PFSK-1 (cell line): ENCODE results near the gene SLC12A6.

Source experiments
- FOXP2 ChIP-seq: optimal IDR thresholded peaks from 2 replicates; pipeline ENCODE3; 2011; ENCODE audit warnings: borderline replicate concordance, control low read depth, inconsistent platforms; ENCODE audit not compliant: insufficient read depth; ENCODE audit errors: extremely low read length, extremely low read depth
- POLR2AphosphoS5 ChIP-seq: IDR thresholded peaks from 2 replicates; pipeline ENCODE4 v1.6.1; 2012; ENCODE audit warnings: low read depth, mild to moderate bottlenecking, control low read depth, low read length, moderate library complexity
- SIN3A ChIP-seq: IDR thresholded peaks from 2 replicates; pipeline ENCODE4 v1.6.1; 2012; ENCODE audit warnings: mild to moderate bottlenecking, low read length, moderate library complexity, borderline replicate concordance; ENCODE audit not compliant: insufficient read depth
- TAF1 ChIP-seq: IDR thresholded peaks from 2 replicates; pipeline ENCODE4 v1.6.1; 2012; ENCODE audit warnings: low read length, control low read depth, borderline replicate concordance; ENCODE audit not compliant: insufficient read depth
- TF ChIP-seq, protein P1 (sequence below), 2 experiments: IDR thresholded peaks; 2 replicates each; pipeline versions ENCODE4 v1.6.1 to v1.8.0; 2011 to 2012; ENCODE audit warnings: low read depth in 2 of 2, low read length in 2 of 2, control low read depth in 1 of 2, inconsistent platforms in 1 of 2, mild to moderate bottlenecking in 1 of 2, moderate library complexity in 1 of 2; ENCODE audit not compliant: insufficient read depth in 1 of 2

SLC12A6 gene

DNA sequence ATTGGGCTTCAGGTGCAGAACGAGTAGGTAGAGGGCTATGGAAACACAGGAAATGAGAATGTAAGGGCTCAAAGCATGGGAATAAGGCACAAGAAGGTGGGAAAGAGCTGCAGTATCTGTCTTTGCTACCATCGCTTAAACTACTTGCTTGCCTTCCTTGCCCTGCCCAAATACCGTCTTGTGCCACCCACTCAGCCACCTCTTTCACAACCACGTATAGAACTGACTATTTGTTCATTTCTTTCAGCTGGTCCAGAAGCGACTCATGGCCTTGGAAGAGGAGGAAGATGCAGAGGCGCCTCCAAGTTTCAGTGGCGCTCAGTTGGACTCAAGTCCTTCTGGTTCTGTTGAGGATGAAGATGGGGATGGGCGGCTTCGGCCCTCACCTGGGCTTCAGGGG is 17.7 kb upstream of the SLC12A6 start:
- TF ChIP-seq TAF1 (no peak), POLR2AphosphoS5 (no peak), SIN3A (no peak), FOXP2 (no peak)
- TF ChIP-seq, protein P1, sequence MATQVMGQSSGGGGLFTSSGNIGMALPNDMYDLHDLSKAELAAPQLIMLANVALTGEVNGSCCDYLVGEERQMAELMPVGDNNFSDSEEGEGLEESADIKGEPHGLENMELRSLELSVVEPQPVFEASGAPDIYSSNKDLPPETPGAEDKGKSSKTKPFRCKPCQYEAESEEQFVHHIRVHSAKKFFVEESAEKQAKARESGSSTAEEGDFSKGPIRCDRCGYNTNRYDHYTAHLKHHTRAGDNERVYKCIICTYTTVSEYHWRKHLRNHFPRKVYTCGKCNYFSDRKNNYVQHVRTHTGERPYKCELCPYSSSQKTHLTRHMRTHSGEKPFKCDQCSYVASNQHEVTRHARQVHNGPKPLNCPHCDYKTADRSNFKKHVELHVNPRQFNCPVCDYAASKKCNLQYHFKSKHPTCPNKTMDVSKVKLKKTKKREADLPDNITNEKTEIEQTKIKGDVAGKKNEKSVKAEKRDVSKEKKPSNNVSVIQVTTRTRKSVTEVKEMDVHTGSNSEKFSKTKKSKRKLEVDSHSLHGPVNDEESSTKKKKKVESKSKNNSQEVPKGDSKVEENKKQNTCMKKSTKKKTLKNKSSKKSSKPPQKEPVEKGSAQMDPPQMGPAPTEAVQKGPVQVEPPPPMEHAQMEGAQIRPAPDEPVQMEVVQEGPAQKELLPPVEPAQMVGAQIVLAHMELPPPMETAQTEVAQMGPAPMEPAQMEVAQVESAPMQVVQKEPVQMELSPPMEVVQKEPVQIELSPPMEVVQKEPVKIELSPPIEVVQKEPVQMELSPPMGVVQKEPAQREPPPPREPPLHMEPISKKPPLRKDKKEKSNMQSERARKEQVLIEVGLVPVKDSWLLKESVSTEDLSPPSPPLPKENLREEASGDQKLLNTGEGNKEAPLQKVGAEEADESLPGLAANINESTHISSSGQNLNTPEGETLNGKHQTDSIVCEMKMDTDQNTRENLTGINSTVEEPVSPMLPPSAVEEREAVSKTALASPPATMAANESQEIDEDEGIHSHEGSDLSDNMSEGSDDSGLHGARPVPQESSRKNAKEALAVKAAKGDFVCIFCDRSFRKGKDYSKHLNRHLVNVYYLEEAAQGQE (IDR thresholded peaks at IDR 0.05; ENCODE audit: insufficient read depth in 1 of 2, low read depth in 2 of 2, low read length in 2 of 2): no peak

DNA sequence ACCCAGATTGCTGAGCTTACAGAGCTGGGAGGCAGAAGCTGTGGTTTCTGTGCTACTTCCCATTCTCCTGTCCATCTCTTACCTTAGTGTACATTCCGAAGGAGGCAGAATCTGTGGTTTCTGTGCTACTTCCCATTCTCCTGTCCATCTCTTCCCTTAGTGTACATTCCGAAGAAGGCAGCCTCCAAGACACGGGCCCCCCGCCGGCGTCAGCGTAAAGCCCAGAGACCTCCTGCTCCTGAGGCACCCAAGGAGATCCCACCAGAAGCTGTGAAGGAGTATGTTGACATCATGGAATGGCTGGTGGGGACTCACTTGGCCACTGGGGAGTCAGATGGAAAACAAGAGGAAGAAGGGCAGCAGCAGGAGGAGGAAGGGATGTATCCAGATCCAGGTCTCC is 16.7 kb upstream of the SLC12A6 start:
- TF ChIP-seq POLR2AphosphoS5: no peak
- TF ChIP-seq FOXP2: no peak

DNA sequence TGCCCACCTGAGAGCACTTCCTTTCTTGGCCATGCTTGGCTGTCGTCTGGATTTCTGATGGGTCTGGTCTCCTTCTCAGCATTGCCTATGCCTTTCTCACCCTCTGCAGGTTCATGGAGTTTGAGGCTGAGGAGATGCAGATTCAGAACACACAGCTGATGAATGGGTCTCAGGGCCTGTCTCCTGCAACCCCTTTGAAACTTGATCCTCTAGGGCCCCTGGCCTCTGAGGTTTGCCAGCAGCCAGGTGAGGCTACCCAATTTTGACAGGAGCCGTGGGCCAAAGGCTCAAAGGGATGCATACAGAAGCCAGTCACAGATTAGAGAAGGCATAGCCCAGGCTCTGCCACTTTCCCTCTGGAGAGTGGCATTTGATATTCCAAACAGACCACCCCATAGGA is 16.0 kb upstream of the SLC12A6 start:
- no peak for TF ChIP-seq FOXP2
- no peak for TF ChIP-seq POLR2AphosphoS5
- TF ChIP-seq, protein P1 (IDR thresholded peaks at IDR 0.05; ENCODE audit: insufficient read depth in 1 of 2, low read depth in 2 of 2, low read length in 2 of 2): no peak
- TF ChIP-seq SIN3A: no peak
- no peak for TF ChIP-seq TAF1

DNA sequence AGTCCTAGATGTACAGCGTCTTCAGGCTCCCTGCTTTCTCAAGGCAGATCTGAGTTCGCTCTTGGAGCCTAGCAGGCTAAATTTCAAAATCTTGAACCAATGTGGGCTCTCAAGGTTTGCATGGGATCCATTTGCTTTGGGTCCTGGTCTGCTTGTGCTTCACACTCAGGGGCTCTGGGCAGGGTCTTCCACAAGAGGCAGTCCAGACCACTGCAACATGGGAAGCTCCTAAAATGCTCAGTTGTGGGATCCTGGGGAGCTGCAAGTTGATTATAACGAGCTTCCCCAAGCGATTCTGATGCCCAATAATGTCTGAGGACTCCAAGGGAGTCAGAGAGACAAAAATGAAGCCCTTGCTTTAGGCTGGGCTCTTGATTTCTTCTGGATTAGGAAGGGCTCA is 12.2 kb upstream of the SLC12A6 start:
- TF ChIP-seq POLR2AphosphoS5 (no peak), SIN3A (no peak), FOXP2 (no peak), TAF1 (no peak)
- TF ChIP-seq, protein P1 (IDR thresholded peaks at IDR 0.05; ENCODE audit: insufficient read depth in 1 of 2, low read depth in 2 of 2, low read length in 2 of 2): no peak

DNA sequence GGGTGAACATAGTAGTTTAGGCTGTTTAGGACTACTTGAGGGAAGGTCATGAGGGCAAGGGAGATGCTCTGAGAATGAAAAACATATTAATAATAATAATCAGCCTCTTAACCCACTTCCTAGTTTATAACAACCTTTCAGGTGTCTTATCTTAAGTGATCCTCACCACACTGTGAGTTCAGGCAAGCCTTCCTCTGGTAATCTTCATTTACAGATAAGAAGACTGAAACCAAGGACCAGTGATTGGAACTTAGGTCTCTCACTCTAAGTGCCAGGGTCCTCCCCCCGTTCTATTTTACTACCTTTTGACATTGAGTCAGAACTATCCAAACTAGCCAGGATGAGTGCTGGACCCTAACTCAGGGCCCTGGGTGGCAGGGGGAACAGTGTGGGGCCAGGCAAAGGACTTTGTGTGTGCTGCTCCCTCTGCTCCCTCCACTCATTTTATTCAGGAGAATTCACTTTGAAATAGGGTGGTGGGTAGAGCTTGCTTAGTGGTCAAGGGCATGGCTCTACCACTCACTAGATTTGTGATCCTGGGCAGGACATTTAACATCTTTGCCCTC is 11.2 kb upstream of the SLC12A6 start:
- TF ChIP-seq POLR2AphosphoS5: no peak
- no peak for TF ChIP-seq SIN3A
- TF ChIP-seq, protein P1 (IDR thresholded peaks at IDR 0.05; ENCODE audit: insufficient read depth in 1 of 2, low read depth in 2 of 2, low read length in 2 of 2): no peak
- no peak for TF ChIP-seq FOXP2
- no peak for TF ChIP-seq TAF1
